T-helper 22 cell (primary cell): ENCODE measurements around the gene SLC25A30.
"Not testable (repeated sequence)": the region's sequence is repeated elsewhere in the genome, so short reads cannot be mapped to it uniquely, and the experiment has no call there.

Experiments
- DNase-seq: peaks from one replicate; pipeline ENCODE4 v3.0.0-alpha.2; 2020; ENCODE audit warnings: low read depth

The SLC25A30 gene

DNA sequence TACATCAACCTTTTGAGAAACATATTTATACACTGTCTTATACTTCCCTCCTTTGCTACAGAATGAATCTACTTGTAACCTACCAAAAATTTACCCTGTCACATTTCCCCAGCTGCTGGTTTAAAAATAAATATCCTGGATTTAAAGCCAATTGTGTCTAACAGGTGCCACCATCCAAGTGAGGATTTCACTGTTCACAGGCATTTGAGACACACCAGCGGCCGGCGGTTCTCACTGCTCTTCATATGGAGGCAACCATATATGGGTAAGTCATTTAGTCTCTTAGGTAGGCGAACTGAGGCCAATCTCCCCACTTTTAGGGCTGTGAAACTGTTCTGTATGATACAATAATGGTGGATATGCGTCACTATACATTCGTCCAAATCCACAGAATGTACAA is 26.2 kb downstream of the SLC25A30 start:
- DNase-seq, result no peak

DNA sequence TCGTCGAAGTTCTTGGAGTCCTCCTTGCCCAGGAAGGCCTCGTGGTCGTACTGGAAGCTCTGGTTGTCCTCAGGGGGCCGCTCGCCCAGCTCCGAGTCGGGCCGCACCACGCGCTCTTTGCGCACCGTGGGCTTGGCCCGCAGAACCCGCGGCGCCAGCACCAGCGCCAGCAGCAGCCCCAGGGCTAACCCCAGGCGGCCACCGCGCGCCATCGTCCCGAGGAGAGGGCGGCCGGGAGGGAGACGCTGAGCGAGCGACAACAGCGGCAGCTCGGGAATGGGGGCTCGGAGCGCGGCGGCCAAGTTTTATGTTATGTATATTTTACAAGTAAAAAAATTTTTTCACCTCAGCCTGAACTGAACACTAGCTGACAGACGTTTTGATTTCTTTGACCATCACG is 27.0 kb downstream of the SLC25A30 start:
- DNase-seq, result not testable (repeated sequence)

GRCh38 chr13:45390348-45390747 is 27.8 kb downstream of the SLC25A30 start:
- not testable (repeated sequence) for DNase-seq

- no peak for DNase-seq
Measured at GRCh38 chr13:45388664-45389063, 29.5 kb downstream of the SLC25A30 start.

DNA sequence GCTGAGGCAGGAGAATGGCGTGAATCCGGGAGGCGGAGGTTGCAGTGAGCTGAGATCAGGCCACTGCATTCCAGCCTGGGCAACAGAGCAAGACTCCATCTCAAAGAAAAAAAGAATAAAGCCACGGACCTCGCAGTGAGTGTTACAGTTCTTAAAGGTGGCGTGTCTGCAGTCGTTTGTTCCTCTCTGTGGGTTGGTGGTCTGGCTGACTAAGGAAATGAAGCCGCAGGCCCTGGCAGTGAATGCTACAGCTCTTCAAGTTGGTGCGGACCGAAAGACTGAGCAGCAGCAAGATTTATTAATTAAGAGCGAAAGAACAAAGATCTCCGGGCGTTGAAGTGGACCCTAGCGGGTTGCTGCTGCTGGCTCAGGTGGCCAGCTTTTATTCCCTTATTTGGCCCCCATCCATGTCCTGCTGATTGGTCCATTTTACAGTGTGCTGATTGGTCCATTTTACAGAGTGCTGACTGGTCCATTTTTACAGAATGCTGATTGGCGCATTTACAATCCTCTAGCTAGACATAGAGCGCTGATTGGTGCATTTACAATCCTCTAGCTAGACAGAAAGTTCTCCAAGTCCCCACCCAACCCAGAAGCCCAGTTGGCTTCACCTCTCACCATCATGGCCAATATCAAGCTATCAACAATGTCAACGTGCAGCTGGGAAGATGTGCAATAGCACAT is 31.1 kb downstream of the SLC25A30 start:
- not testable (repeated sequence) for DNase-seq

GRCh38 chr13:45385907-45386553 is 32.1 kb downstream of the SLC25A30 start:
- no peak for DNase-seq

DNA sequence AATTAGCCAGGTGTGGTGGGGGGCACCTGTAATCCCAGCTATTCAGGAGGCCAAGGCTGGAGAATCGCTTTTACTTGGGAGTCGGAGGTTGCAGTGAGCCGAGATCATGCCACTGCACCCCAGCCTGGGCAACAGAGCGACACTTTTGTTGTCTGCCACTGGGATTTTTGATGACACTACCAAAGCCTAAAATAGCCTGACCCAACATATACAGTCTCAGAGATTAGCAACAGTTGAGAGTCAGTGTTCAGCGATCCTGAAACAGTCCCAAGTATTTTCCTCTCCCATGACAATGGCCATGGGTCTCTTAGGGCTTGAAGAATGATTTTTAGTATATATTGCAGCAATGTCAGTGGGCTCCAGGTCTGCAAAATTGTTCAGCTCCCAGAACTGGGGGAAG is 32.9 kb downstream of the SLC25A30 start:
- no peak for DNase-seq

DNA sequence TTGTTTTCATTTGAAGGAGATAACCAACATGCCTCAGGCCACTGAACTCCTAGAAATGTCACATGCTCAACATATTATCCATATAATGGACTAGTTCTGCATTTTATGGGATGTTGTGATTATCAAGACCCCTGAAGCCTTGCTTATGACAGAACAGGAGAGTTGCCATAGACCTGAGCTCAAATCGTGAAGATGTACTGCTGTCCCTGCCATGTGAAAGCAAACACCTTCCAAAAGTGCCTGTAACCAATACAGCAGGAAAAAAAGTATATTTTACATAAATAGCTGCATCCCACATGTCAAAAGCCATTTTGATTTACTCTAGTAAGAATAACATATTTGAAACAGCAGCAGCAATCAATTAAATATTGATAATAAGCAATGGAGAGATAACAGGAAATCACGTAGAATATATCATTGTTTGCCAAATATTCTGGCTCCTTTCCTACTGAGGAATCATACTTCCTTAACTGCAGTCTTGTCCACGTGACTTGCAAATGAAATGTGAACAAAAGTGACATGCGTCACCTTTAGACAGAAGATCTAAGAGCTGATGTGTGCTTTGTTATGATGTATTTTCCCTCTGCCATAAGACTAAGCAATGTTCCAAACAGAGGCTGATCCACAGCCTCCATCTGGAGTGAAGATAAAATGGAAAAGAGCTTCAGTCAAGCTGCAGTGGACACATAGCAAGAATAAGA is 33.5 kb downstream of the SLC25A30 start:
- DNase-seq, result no peak

DNA sequence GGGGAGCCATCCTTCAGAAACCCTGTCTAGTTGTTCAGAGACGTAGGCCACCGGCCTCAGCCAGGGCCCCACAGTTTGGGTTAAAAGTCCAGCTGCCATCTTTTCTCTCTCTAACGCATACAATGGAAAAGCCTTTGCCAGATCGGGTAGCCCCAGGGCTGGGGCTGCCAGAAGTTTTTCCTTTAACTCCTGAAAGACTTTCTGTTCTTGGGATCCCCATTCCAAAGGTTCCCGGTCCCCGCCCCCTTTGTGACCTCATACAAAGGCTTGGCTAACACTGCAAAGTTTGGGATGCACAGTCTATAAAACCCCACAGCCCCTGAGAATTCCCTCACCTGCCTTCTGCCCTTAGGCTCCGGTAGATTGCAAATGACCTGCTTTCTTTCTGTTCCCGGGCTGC is 35.4 kb downstream of the SLC25A30 start:
- not testable (repeated sequence) for DNase-seq

GRCh38 chr13:45381196-45381595 is 37.0 kb downstream of the SLC25A30 start:
- DNase-seq, result no peak

- DNase-seq, result not testable (repeated sequence)
Measured at GRCh38 chr13:45380708-45381107, 37.5 kb downstream of the SLC25A30 start.

- not testable (repeated sequence) for DNase-seq
Measured at GRCh38 chr13:45379516-45379915, 38.7 kb downstream of the SLC25A30 start.

GRCh38 chr13:45378786-45379185 is 39.4 kb downstream of the SLC25A30 start:
- not testable (repeated sequence) for DNase-seq

GRCh38 chr13:45377314-45377713 is 40.9 kb downstream of the SLC25A30 start:
- not testable (repeated sequence) for DNase-seq

GRCh38 chr13:45376651-45377050 is 41.5 kb downstream of the SLC25A30 start:
- DNase-seq, result not testable (repeated sequence)

GRCh38 chr13:45374917-45375316 is 43.3 kb downstream of the SLC25A30 start:
- no peak for DNase-seq

GRCh38 chr13:45373162-45373547 is 45.0 kb downstream of the SLC25A30 start:
- no peak for DNase-seq

- DNase-seq, result no peak
Measured at GRCh38 chr13:45372189-45373161, 45.7 kb downstream of the SLC25A30 start.

- peak; percentile 16 for DNase-seq
Measured at GRCh38 chr13:45370922-45371406, 47.2 kb downstream of the SLC25A30 start.

GRCh38 chr13:45369116-45369515 is 49.1 kb downstream of the SLC25A30 start:
- no peak for DNase-seq

GRCh38 chr13:45368571-45368970 is 49.6 kb downstream of the SLC25A30 start:
- no peak for DNase-seq

DNA sequence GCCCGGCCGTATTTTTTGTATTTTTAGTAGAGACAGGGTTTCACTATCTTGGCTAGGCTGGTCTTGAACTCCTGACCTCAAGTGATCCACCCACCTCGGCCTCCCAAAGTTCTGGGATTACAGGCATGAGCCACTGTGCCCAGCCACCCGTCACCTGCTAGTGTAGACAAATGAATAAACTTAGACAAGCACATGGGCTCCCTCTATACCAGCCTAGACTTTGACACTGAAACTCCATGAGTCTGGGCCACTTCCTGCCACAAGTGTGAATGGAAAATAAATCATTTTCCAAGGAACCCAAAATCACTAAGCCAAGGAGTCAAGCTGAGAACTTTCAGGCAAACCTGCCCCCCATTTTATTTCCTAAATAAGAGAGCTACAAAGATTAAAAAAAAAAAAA is 50.2 kb downstream of the SLC25A30 start:
- DNase-seq, result no peak
